Suprapubic skin (tissue), 4 donors: ENCODE data around the gene HOXD9.

Experiments used
- CTCF ChIP-seq, 2 donors: fragments of 200-600 bp in 1 of 2; fragments of 450-650 bp in 1 of 2; sonication (generic) in 1 of 2; IDR thresholded peaks; one replicate each; pipeline ENCODE4 v1.5.1; 2016 to 2019; ENCODE audit warnings: antibody characterized with exemption in 2 of 2, mild to moderate bottlenecking in 1 of 2, moderate library complexity in 1 of 2
- EP300 ChIP-seq: sonication (generic); formaldehyde crosslinking; IDR thresholded peaks from one replicate; pipeline ENCODE4 v1.6.1; 2017; ENCODE audit warnings: antibody characterized with exemption
- POLR2A ChIP-seq, 2 donors: fragments of 450-650 bp; IDR thresholded peaks; one replicate each; pipeline ENCODE4 v1.6.1; 2017; ENCODE audit warnings: antibody characterized with exemption in 2 of 2, mild to moderate bottlenecking in 2 of 2, moderate library complexity in 2 of 2
- POLR2AphosphoS5 ChIP-seq, 3 donors: sonication (generic); formaldehyde crosslinking; IDR thresholded peaks; one replicate each; pipeline ENCODE4 v1.6.1; 2017; ENCODE audit warnings: antibody characterized with exemption in 3 of 3

GRCh38 chr2:176172895-176173566 lies 50.5 kb downstream of the HOXD9 start:
- TF ChIP-seq POLR2A (IDR thresholded peaks at IDR 0.05) = no peak
- TF ChIP-seq CTCF (IDR thresholded peaks at IDR 0.05) = no peak
- TF ChIP-seq EP300 = no peak
- no peak for TF ChIP-seq POLR2AphosphoS5 (IDR thresholded peaks at IDR 0.05)
